ENCODE results near the gene SMURF2.

SMURF2 gene

DNA sequence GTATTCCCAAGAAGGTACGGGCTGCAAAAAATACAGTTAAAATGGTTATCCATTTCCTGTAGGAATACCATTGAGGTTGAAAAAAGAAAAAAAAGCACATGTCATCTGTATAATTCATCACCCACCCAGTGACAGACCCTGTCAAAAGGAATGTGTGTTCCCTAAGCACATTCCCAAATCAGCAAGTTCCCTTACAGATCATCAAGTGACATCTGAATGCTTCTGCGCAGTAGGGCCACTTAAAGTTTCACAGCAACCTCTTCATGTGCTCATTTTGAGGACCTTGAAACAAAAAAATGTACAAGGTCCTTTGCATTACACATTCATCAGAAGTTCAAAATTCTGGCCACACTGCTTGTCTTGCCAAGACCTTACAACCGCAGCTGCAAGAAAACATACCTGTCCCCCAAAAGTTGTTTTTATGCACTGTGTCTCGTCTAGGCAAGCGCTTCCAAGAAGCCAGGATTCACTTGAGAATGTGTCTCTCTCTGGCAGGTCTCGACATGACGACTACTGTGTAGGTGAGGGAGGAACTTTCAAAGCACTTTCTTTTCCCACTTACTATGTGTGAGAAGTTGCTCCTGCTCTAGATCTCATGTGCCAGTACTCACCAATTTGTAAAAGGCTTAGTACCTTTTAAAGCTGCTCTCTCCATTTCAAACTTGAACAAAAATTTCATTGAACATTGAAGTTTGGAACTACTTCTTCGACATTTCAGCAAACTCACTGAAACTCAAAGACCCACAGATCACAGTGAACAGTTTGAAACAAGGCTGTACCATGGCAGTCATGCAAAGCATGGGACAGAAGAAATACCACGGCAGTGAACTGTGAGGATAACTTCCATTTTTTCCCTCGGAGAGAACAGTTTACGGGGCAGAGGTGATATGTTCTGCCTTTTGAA is 161.0 kb downstream of the SMURF2 start:
- no peak for DNase-seq

DNA sequence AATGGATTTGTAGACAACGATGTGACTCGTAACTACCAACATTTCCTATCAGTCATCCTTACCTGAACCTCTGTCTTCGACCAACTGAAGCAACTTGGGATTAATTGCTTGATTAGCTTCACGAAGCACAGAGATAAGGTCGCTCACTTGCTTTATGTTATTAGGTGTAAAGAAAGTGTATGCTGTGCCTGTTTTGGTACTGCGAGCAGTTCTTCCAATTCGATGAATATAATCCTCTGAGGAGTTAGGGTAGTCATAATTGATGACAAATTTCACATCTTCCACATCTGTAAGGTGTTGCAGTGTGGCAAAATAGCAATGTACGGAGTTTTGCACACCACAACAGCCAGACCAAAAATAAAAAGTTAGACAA is 161.6 kb downstream of the SMURF2 start:
- DNase-seq, result no peak

DNA sequence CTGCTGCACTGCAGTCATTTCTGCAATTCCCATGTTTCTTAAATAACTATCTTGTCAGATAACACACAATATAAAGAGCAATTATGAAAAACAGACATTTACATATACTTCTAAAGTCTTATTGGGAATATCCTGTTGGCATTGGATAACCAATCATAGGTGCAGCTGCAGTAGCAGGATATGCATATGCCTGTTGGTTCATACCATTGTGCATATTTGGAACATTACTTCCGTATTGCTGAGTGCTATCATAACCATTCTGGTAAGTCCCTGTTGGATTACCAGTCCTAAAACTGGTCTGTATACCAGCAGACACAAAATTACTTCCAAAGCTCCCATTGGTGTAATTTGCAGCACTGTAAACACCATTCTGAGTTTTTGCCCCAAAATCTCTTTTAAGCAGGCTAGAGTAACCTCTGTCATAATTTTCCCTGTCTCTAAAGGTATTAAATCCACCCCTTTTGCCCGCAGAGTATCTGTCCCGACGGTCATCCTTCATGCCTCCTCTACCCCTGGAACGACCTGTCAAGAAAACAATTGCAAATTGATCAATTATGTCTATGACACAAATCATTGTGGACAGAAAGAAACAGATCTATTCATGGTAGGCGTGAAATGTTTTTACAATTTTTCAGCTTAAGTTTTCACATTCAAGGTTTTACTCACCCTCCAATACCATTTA is 162.2 kb downstream of the SMURF2 start:
- no peak for DNase-seq

DNA sequence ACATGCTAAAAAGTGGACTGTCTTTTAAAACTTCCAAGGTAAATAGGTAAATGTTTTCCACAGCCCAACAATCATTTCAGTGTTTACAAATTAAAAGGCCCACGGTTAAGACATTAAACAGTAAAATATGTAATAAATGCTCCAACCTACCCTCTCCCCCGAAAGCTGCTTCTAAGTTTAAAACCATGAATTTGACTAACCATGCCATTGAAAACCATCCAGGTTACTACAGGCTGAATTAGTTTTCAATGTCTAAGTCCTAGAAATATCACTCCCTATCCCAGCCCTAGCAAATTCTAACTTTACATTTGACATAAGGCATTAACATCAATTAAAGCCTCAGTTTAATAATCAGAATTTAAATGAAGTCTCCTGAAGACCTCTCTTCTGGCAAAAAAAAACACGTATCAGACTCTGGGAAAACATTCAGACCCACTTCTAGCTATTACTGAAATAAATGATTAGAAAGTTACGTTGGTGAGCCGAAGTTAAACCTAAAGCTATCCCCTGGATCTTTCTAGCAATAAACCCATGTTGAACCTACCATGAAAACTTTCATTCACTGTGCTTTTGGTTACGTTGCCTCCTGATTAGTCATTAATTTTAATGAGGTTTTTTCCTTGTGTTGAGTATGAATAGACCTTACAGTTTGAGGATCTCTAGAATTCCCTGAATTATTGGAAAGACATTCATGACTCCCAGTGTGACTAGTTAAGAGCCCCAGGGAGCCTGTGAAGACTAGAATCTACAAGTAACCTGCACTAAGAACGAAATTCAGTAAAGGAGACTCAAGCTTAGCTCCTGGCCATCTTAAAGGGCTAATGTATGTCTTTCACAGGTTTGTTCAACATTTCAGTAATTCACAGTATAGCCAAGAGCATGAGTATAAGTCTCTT is 163.6 kb downstream of the SMURF2 start:
- no peak for DNase-seq

DNA sequence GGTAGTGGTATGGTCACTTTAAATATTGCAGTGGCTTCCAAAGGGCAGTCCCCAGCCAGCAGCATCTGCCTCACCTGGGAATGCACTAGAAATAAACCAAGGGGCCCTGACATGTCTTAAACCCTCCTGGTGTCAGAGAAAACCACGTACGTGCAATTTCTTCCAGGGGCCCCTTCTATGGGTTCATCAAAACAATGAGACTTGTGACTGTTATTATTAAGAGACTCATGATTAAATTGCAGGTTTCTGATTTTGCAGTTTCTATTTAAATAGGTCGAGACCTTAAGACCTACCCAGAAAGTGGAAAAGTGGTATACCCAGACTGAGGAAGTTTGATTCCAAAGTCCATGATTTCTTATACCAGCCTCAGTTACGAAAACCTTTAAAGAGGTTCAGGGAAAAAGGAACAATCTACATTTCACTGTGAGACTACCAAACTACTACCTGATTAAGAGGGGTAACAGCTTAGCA is 164.5 kb downstream of the SMURF2 start:
- DNase-seq, result no peak

DNA sequence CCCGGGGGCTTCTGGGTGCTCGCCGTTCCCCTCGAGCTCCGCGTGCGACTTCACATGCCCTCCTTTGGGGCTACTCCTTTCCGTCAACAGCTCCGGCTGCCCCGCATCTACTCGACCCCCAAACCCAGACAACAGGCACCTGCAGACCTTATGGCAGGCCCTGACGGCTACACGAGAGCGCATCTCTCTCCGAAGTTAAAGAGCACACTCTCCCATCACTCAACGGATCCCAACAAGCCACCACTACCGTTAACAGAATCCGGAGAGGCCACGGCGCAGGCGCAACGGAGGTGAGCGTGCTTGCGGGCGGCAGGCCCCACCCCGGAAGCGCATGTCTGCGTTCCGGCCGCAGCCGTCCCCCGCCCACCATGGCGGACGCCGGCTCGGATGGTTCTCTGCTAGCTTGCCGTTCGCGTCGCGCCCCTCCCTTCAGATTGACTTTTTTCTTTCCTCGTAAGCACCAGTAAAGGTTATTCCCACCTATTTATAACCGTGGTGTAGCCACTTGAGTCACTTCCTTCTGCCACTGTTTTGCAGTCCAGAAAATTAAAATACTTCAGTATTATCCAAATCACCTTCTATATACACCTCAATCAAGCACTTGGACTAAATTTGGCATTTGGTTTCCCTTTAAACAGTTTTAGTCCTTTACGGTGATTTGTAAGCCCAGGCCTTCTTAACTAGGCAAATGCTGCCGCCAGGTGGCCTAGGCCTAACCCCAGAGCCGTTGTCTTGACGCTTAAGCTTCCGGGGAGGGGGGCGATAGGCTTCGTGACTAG is 165.1 kb downstream of the SMURF2 start, which contains the start of gene POLG2:
Gene POLG2 (minus strand): TSS at position 269 of the 779 bp plus-strand sequence. CDS start 86 bp downstream, at position 183.
- DNase-seq, result peak; percentile 96

DNA sequence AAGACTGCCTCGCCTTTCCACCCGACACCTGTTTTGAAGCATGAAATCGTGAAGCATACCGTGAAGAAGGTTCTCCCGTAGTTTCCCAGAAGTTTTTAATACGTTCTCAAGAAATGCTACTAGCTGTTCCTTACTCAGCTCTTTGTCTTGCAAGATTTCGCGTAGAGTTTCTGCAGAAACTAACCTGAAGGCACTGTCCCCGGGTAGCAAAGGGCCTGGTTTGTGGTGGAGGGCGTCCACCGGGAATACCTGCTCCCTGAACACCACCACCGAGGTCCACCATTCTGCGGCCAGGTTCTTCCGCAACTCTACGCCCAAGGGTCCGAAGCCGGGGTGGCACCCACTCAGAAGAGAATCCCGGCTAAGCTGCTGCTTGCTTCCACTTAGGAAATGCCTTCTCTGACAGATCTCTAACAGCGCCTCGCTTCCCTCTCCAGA is 165.7 kb downstream of the SMURF2 start:
- no peak for DNase-seq
